Naive thymus-derived CD8-positive, alpha-beta T cell (primary cell): ENCODE data around the gene MYBL2. TPM values are rescaled to one million over a fixed set of nuclear protein-coding genes. Genes with fewer than 3 reads are reported as not detected.

Experiments used
- ATAC-seq, 2 donors: fragments of 150-1000 bp; cut with Tn5 transposase in 1 of 2; sonication (Bioruptor Pico), chemical (Tn5 transposase) in 1 of 2; 1 replicate in 1 of 2; 2 replicates in 1 of 2; pipeline ENCODE4 v1.10.0; 2021; ENCODE audit warnings: mild to moderate bottlenecking in 2 of 2, moderate library complexity in 2 of 2
- POLR2A ChIA-PET: fragments of 350-600 bp; sonication (Branson Sonifier 250); formaldehyde crosslinking; loops from one replicate; lab custom pipeline; 2021; ENCODE audit warnings: antibody characterized with exemption; lab: Charles Lee
- DNase-seq, 10 donors: peaks; one replicate each; pipeline versions ENCODE4 v3.0.0 to v3.0.0-alpha.2; 2020 to 2022
- H3K27ac Mint-ChIP-seq, 10 donors: one replicate each; pipeline ENCODE4 v1.8.0; 2020 to 2022; ENCODE audit warnings: mild to moderate bottlenecking in 10 of 10, mixed read lengths in 10 of 10, moderate library complexity in 4 of 10, inconsistent platforms in 1 of 10
- H3K27me3 Mint-ChIP-seq, 5 donors: one replicate each; pipeline ENCODE4 v1.8.0; 2021 to 2022; ENCODE audit warnings: mixed read lengths in 5 of 5
- H3K36me3 Mint-ChIP-seq, 3 donors: one replicate each; pipeline ENCODE4 v1.8.0; 2020 to 2022; ENCODE audit warnings: mixed read lengths in 3 of 3, mild to moderate bottlenecking in 2 of 3, inconsistent platforms in 1 of 3
- H3K4me1 Mint-ChIP-seq, 4 donors: one replicate each; pipeline ENCODE4 v1.8.0; 2021 to 2022; ENCODE audit warnings: mixed read lengths in 4 of 4
- H3K4me3 Mint-ChIP-seq, 10 donors: one replicate each; pipeline ENCODE4 v1.8.0; 2020 to 2022; ENCODE audit warnings: mild to moderate bottlenecking in 10 of 10, mixed read lengths in 10 of 10, moderate library complexity in 6 of 10, inconsistent platforms in 1 of 10
- H3K9me3 Mint-ChIP-seq, 9 donors: one replicate each; pipeline ENCODE4 v1.8.0; 2020 to 2022; ENCODE audit warnings: mixed read lengths in 9 of 9, mild to moderate bottlenecking in 3 of 9, inconsistent platforms in 1 of 9, moderate library complexity in 1 of 9
- polyA plus RNA-seq, 3 donors: library from polyadenylated mRNA; unstranded; fragments of 300-500 nt; fragmentation: Illumina TruSeq; gene quantifications; one replicate each; pipeline ENCODE4 v1.2.3, GENCODE V29; 2021
- total RNA-seq, 8 experiments: library from RNA in 2 of 8; stranded (reverse) in 2 of 8; gene quantifications; one replicate each; pipeline ENCODE4 v1.2.3 and lab custom pipeline; 2021 to 2026

MYBL2 gene
- total and polyA plus RNA-seq, 5 experiments from 2014 or later = 0.07 to 0.27 (median 0.13) TPM; not detected in 2

DNA sequence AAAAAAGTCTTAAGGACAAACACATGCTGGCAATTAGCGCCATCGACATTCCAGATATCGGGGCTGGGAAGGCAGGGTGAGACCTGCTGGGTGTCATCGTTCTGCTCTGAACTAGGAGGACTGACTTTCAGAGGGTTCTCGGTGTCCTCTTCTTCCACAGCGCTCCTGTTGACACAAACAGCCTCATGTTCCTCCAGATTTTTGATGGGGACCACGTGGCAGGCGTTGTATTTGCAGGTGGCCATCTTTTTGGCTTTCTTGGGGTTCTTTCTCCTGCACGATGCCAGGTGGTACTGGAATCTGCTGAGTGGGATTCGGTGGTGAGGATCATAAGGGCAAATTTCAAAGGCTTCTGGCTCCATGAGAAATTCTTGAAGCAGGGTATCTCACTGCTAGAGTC, 59.4 kb downstream of the MYBL2 start:
- Mint-ChIP-seq H3K27ac (peak overlapping the region in 7 of 10 donors; percentile 45 to 90 (median 71)), H3K9me3 (peaks cover 0 to 7% (median 3%) of the 10 kb centered on the region in 9 donors), H3K27me3 (no peaks in the 10 kb centered on the region), H3K4me1 (peaks cover 26 to 70% (median 57%) of the 10 kb centered on the region in 4 donors), H3K36me3 (no peaks in the 10 kb centered on the region), H3K4me3 (peak overlapping the region in 1 of 10 donors; percentile 20)
- DNase-seq (no peak), ATAC-seq (no peak)
- POLR2A ChIA-PET = no interaction called here

DNA sequence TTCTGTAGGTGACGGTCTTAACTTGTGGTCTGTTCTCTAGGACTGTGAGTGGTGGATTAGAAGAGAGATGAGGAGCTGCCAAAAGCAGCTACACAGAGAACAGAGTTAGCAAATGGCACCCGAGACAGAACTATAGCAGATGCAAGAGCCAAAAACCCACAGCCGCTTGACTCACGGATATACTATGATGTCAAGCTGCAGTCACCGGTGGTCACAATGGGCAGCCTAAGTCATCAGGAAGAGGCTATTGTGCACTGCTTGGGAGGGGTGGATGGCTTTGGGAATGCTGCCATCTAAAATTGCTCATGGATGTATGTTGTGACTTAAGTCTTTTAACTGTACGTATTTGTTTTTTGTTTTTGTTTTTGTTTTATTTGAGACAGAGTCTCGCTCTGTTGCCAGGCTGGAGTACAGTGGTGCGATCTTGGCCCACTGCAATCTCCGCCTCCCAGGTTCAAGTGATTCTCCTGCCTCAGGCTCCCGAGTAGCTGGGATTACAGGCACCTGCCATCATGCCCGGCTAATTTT, 60.0 kb downstream of the MYBL2 start, which contains the start of gene GTSF1L:
Gene GTSF1L, minus strand, starts transcription at position 192 of the 528 bp plus-strand sequence. CDS start 308 bp downstream, outside the sequence.
- ATAC-seq (no peak), DNase-seq (no peak)
- no peaks in the 10 kb centered on the region for H3K36me3 Mint-ChIP-seq
- H3K9me3 Mint-ChIP-seq = peaks cover 0 to 7% (median 3%) of the 10 kb centered on the region in 9 donors
- peak within 1 kb of the TSS in 9 of 10 donors; percentile 45 to 90 (median 77) for H3K27ac Mint-ChIP-seq
- H3K27me3 Mint-ChIP-seq = no peaks in the 10 kb centered on the region
- peak within 1 kb of the TSS in 2 of 10 donors; percentile 14 to 20 for H3K4me3 Mint-ChIP-seq
- POLR2A ChIA-PET = interaction anchor here (0.6 to 4.1 kb wide), 2 partner anchors 9 to 260 kb away, joined by 4 to 30 read pairs; no protein-coding TSS in a partner anchor
- peaks cover 26 to 69% (median 57%) of the 10 kb centered on the region in 4 donors for H3K4me1 Mint-ChIP-seq

DNA sequence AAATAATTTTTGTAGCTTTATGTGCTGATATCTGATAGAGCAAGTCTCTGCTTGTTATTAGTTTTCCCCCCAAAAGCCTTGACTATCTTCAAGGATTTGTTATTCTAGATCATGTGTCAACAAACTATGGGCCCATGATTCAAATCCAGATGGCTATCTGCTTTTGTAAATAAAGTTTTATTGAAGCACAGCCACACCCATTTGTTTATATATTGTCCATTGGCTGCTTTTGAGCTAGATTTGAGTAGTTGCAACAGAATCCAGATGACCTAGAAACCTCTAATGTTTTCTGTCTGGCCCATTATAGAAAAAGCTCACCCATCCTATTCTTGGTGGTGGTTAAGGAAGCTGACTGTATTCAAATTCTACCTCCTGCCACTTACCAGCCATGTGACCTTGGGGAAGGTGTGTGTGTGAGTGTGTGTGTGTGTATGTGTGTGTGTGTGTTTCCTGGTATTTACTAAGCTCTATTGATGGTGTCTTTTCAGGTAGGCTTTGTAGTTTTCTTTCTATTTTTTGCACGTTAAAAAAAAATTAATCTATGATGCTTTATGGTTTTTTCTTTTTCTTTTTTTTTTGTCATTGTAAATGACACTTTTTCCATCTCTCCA, 61.2 kb downstream of the MYBL2 start:
- H3K4me3 Mint-ChIP-seq = peak overlapping the region in 9 of 10 donors; percentile 1 to 74 (median 48)
- peaks cover 31 to 67% (median 57%) of the 10 kb centered on the region in 4 donors for H3K4me1 Mint-ChIP-seq
- DNase-seq (peak in 8 of 10 donors; percentile 49 to 82 (median 62)), ATAC-seq (peak; percentile 80 to 90)
- POLR2A ChIA-PET = interaction anchor here (0.6 to 4.1 kb wide), 3 partner anchors 10 to 294 kb away, joined by 3 to 30 read pairs (median 3); no protein-coding TSS in a partner anchor
- no peaks in the 10 kb centered on the region for H3K27me3 Mint-ChIP-seq
- peak overlapping the region; percentile 55 to 95 (median 80) for H3K27ac Mint-ChIP-seq
- no peaks in the 10 kb centered on the region for H3K36me3 Mint-ChIP-seq
- H3K9me3 Mint-ChIP-seq = peaks cover 0 to 7% (median 3%) of the 10 kb centered on the region in 9 donors

DNA sequence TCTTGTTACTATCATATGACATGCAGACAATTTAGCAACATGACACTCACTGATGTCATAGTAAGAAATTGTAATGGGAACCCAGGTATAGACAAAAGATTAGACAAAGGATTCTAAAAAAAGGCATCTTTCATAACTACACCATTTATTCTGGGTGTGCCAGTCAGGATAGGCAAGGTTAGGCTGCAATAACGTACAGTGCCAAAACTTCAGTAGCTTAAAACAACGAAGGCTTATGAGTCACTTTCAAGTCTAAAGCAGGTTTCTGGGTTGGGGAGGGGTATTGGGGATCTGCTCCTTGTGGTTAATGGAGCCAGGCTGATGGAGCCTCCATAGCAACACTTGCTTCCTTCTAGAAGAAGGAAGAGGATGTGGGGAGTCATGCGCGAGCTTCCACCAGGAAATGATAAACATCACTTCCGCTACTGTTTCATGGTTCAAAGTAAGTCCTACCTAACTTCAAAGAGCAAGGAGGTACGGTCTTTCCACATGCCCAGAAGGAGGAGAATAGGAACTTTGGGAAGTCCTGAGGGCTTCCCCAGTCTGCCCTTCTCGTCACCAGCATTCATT, 61.9 kb downstream of the MYBL2 start:
- no peaks in the 10 kb centered on the region for H3K36me3 Mint-ChIP-seq
- POLR2A ChIA-PET = interaction anchor here (0.5 to 4.1 kb wide), 4 partner anchors 10 to 356 kb away, joined by 3 to 30 read pairs (median 4); no protein-coding TSS in a partner anchor
- H3K9me3 Mint-ChIP-seq = peaks cover 0 to 7% (median 3%) of the 10 kb centered on the region in 9 donors
- DNase-seq = no peak
- peak; percentile 21 to 28 for ATAC-seq
- H3K4me3 Mint-ChIP-seq = peak overlapping the region in 9 of 10 donors; percentile 23 to 74 (median 48)
- peaks cover 33 to 69% (median 59%) of the 10 kb centered on the region in 4 donors for H3K4me1 Mint-ChIP-seq
- peak overlapping the region; percentile 55 to 95 (median 80) for H3K27ac Mint-ChIP-seq
- H3K27me3 Mint-ChIP-seq = no peaks in the 10 kb centered on the region

DNA sequence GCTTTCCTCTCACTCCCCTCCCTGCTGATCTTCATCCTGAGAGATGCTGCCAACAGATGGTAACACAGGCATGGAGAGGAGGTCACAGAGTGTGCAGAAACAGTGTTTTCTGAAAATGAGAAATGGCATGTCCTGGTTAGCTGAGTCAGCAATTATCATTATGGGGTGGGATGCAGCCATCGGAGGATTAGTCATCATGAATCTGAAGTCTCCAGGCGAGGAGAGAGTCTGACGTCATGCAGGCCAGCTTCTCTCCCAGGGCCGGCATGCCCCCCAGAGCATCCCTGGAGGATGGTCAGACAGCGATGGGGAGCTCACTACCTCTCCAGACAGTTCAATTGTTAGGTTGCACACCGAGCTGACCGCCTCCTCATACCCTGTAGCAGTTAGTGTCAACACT, 64.6 kb downstream of the MYBL2 start:
- Mint-ChIP-seq H3K27me3 (no peaks in the 10 kb centered on the region), H3K9me3 (peaks cover 0 to 7% (median 3%) of the 10 kb centered on the region in 9 donors), H3K4me1 (peaks cover 28 to 51% (median 48%) of the 10 kb centered on the region in 4 donors), H3K27ac (peak overlapping the region in 1 of 10 donors; percentile 33), H3K36me3 (no peaks in the 10 kb centered on the region), H3K4me3 (peak overlapping the region in 1 of 10 donors; percentile 12)
- no peak for ATAC-seq
- POLR2A ChIA-PET = no interaction called here
- no peak for DNase-seq

DNA sequence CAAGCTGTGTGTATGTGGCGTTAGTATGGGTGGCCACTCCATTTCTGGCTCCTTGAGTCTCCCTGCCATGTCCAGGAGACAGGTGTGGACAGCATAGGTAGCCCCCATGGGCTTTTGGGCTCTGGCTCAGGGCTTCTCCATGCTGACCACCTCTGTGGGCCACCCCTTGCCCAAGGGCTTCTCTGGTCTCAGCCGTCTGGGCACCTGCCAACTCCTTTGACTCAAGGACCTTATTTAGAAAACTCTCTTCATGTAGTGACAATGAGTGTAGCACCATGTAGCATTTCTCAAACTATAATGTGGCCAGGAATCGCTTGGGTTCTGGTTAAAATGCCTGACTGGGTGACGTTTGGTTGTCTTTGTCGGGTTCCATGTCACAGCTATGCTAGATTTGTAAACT, 65.0 kb downstream of the MYBL2 start:
- peak overlapping the region in 4 of 10 donors; percentile 33 to 88 (median 58) for H3K27ac Mint-ChIP-seq
- no peaks in the 10 kb centered on the region for H3K36me3 Mint-ChIP-seq
- POLR2A ChIA-PET = no interaction called here
- peak overlapping the region in 2 of 10 donors; percentile 74 to 78 for H3K4me3 Mint-ChIP-seq
- ATAC-seq (no peak), DNase-seq (no peak)
- H3K27me3 Mint-ChIP-seq = no peaks in the 10 kb centered on the region
- peaks cover 23 to 53% (median 47%) of the 10 kb centered on the region in 4 donors for H3K4me1 Mint-ChIP-seq
- H3K9me3 Mint-ChIP-seq = peaks cover 0 to 7% (median 3%) of the 10 kb centered on the region in 9 donors

DNA sequence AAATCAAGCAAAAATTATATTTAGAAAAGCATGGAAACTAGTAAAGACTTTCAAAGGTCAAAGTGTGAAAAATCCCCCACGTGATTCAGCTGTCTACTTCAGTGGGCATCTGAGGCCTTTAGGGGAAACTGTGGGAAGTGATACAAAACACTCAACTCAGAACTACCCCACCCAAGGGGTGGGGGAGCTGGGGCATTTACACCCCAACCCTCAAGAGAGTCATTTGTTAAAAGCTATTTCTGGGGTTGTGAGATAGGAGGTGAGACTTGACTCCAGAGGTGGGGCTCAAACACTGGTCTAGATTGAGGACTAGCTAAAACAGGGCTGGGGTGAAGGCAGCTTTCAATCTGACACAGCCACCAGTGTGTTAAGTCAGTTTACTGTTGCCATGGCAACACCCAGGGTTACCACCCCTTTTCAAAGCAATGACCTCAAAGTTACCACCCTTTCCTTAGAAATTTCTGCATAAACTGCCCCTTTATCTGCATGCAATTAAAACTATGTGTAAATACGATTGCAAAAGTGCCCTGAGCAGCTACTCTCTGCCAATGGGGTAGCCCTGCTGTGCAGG, 69.8 kb downstream of the MYBL2 start:
- H3K27me3 Mint-ChIP-seq = no peaks in the 10 kb centered on the region
- no peak for DNase-seq
- H3K27ac Mint-ChIP-seq = peak overlapping the region in 4 of 10 donors; percentile 1 to 21 (median 19)
- H3K36me3 Mint-ChIP-seq = no peaks in the 10 kb centered on the region
- peak; percentile 34 to 44 for ATAC-seq
- peaks cover 16 to 29% (median 25%) of the 10 kb centered on the region in 4 donors for H3K4me1 Mint-ChIP-seq
- H3K4me3 Mint-ChIP-seq = no peak overlapping the region
- H3K9me3 Mint-ChIP-seq = no peaks in the 10 kb centered on the region
- POLR2A ChIA-PET = interaction anchor here (0.7 to 1.3 kb wide), 2 partner anchors 15 to 69 kb away, joined by 3 to 4 read pairs; no protein-coding TSS in a partner anchor

DNA sequence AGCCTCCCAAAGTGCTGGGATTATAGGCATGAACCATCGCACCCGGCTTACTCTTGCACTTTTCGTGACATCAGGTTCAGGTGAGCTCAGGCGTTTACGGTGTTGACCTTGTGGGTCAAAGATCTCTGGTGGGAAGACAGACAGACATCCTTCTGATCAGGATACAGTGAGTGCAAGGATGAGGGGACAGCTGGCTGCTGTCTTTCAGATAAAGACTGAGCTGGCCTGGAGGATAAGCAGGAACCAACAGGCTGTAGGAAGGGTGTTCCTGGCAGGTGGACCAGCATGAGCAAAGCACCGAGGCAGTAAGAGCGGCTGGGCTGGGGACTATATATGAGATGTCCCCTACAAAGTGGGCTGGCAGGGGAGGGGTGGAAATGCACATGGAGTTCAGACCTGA, 71.0 kb downstream of the MYBL2 start:
- Mint-ChIP-seq H3K4me1 (peaks cover 12 to 19% (median 15%) of the 10 kb centered on the region in 4 donors), H3K27me3 (no peaks in the 10 kb centered on the region), H3K4me3 (no peak overlapping the region), H3K27ac (peak overlapping the region in 3 of 10 donors; percentile 12 to 66 (median 17)), H3K36me3 (no peaks in the 10 kb centered on the region), H3K9me3 (no peaks in the 10 kb centered on the region)
- ATAC-seq (no peak), DNase-seq (no peak)
- POLR2A ChIA-PET = no interaction called here

DNA sequence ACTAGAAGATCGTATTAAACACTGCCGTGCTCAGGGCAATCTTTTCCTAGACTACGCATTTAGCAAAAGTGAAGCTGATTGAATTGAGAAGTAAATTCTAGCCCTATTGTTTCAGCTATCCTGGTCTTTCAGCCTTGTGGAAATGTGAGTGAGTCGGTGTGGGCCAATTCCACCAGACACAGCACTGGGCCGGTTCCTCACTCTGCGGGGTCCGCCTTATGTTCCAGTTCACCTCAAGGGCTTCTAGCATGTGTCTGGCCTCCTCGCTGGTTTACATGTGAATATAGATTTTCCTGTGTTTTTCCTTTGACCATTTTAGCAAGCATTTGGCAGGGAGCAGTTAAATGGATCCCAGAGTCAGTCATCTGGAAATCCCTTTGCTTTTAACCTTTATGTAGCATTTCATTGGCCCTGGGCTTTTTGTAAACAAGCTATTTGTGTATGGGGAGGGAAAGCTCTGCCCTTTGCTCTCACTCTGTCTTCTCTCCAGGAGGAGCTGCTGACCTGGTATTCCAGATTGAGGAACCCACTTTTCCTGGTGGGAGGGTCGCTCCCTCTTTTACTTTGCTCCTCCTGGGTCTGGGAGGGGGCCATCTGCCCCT, 72.3 kb downstream of the MYBL2 start:
- no peaks in the 10 kb centered on the region for H3K36me3 Mint-ChIP-seq
- DNase-seq (no peak), ATAC-seq (no peak)
- no peak overlapping the region for H3K4me3 Mint-ChIP-seq
- peaks cover 2 to 8% (median 3%) of the 10 kb centered on the region in 4 donors for H3K4me1 Mint-ChIP-seq
- POLR2A ChIA-PET = no interaction called here
- H3K9me3 Mint-ChIP-seq = no peaks in the 10 kb centered on the region
- H3K27me3 Mint-ChIP-seq = peaks cover 0 to under 1% (median 0%) of the 10 kb centered on the region in 5 donors
- no peak overlapping the region for H3K27ac Mint-ChIP-seq

DNA sequence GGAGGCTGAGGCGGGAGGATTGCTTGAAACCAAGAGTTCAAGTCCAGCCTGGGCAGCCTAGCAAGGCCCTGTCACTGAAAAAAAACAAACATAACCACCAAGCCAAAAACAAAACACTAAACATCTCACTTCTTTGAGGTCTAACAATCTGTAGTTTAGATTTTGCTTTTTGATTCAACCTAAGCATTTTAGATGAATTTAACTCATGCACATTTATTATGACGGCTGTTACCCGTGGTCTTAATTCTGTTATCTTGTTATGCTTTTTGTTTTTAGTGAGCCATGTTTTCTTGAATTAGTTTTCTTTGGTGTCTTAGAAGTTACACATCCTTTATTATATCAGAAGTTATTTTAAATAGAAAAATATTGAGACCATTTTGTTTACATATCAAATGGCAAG, 73.7 kb downstream of the MYBL2 start:
- Mint-ChIP-seq H3K4me3 (no peak overlapping the region), H3K36me3 (no peaks in the 10 kb centered on the region), H3K27ac (no peak overlapping the region)

DNA sequence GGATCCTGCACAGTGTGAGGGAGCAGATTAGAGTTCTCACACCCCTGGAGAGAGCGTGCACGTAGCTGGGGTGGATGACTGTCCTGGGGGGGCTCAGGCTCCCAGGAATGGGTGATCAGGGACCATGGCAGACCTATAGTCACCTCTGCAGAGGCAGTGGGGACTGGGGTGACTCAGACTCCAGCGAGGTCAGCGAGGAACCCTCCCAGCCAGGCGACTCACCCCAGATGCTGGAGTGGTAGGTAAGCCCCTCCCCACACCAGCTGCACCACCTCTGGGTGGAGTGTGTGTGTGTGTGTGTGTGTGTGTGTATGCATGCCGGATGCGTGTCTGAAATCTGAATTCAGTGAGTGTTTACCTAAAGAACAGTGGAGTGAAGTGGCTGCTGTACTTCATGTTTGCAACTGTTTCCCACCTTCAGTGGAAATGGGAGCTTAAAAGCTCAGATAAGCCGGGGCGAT, 77.3 kb downstream of the MYBL2 start:
- Mint-ChIP-seq H3K4me3 (peak overlapping the region in 1 of 10 donors; percentile 7), H3K9me3 (no peaks in the 10 kb centered on the region), H3K27ac (peak overlapping the region in 2 of 10 donors; percentile 15 to 33), H3K4me1 (peaks cover 0 to 20% (median 10%) of the 10 kb centered on the region in 4 donors), H3K36me3 (no peaks in the 10 kb centered on the region), H3K27me3 (peaks cover 0 to 3% (median 0%) of the 10 kb centered on the region in 5 donors)
- peak in 1 of 2 donors; percentile 47 for ATAC-seq
- DNase-seq = peak in 2 of 10 donors; percentile 18 to 21
- POLR2A ChIA-PET = interaction anchor here (0.7 kb wide), 1 partner anchor 16 kb away, joined by 3 read pairs; no protein-coding TSS in a partner anchor

More for the DNA sequence above, 73.7 kb downstream of the MYBL2 start:
- POLR2A ChIA-PET = no interaction called here
- Mint-ChIP-seq H3K9me3 (no peaks in the 10 kb centered on the region), H3K4me1 (peaks cover 0 to 18% (median 6%) of the 10 kb centered on the region in 4 donors), H3K27me3 (peaks cover 0 to 2% (median 0%) of the 10 kb centered on the region in 5 donors)
- no peak for ATAC-seq
- DNase-seq = no peak
